Cardiac fibroblast (primary cell): Measurements from ENCODE around the gene JARID2.

Source experiments
- DNase-seq, 2 donors: peaks; one replicate each; pipeline versions ENCODE4 v3.0.0 to v3.0.0-alpha.2; 2010; ENCODE audit warnings: low read depth in 2 of 2
- H3K4me3 ChIP-seq, 2 donors: replicated peaks in 1 of 2; 1 replicate in 1 of 2; 2 replicates in 1 of 2; pipeline ENCODE4 v1.5.1; 2011; ENCODE audit warnings: low read depth in 2 of 2, low read length in 2 of 2, mild to moderate bottlenecking in 2 of 2, moderate library complexity in 1 of 2
- TF ChIP-seq, protein P1 (sequence below): IDR thresholded peaks from one replicate; pipeline ENCODE4 v1.5.1; 2011; ENCODE audit warnings: low read depth, mild to moderate bottlenecking, low read length, inconsistent platforms

The JARID2 gene

DNA sequence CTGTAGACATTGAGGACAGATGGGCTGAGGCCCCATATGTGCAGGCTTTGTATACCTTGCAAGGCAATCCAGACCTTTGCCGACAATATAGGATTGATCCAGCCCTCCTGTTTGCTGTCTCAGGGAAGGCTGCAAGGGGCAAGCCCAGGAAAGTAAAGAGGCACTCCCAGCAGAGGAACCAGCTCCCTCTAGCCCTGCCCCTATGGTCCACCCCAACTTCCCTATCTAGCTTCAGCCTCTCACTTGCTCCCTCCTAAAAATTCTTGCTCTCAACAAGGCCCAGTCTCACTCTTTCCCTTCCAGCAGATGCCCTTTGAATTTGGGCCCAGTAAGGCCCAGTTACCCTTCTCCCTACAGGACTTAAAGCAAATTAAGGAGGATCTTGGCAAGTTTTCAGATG is 92.6 kb downstream of the JARID2 start:
- no peak overlapping the region for H3K4me3 ChIP-seq
- DNase-seq, result no peak
- TF ChIP-seq, protein P1, sequence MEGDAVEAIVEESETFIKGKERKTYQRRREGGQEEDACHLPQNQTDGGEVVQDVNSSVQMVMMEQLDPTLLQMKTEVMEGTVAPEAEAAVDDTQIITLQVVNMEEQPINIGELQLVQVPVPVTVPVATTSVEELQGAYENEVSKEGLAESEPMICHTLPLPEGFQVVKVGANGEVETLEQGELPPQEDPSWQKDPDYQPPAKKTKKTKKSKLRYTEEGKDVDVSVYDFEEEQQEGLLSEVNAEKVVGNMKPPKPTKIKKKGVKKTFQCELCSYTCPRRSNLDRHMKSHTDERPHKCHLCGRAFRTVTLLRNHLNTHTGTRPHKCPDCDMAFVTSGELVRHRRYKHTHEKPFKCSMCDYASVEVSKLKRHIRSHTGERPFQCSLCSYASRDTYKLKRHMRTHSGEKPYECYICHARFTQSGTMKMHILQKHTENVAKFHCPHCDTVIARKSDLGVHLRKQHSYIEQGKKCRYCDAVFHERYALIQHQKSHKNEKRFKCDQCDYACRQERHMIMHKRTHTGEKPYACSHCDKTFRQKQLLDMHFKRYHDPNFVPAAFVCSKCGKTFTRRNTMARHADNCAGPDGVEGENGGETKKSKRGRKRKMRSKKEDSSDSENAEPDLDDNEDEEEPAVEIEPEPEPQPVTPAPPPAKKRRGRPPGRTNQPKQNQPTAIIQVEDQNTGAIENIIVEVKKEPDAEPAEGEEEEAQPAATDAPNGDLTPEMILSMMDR, result no peak

DNA sequence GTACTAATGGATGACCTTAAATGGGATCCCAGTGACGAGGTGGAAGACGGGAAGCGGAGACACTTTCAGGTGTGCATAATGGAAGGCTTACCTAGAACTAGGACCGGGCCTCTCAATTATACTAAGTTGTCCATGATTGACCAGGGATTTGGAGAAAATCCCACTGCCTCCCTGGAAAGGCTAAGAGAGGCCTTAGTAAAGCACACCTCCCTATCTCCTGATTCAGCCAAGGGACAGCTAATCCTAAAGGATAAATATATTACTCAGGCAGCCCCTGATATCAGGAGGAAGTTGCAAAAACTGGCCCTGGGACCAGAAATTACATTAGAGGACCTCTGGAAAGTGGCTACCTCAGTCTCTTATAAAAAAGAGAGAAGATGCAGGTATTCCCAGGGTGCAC is 93.2 kb downstream of the JARID2 start:
- H3K4me3 ChIP-seq, result no peak overlapping the region
- TF ChIP-seq, protein P1, result no peak
- no peak for DNase-seq

DNA sequence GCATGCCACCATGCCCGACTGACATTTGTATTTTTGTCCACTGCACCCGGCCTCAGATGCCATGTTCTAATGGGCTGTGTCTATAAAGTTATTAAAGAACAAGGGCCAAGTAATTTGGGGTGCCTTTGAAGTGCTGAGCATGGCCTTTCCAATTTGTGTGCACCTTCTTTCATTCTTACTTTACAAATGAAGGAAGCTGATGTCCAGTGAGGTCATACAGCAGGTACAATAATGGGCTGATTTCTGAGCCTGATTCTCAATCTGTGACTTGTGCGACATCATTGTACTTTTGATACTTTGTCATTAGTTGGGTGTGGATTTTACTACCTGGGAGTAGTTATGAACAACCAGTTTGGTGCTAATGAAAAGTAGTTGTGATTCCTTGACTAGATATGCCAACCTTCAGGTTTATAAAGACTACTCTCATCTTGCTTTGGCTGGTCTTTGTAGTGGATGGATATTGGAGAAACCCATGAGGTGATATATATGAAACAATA is 94.3 kb downstream of the JARID2 start:
- TF ChIP-seq, protein P1, result no peak
- DNase-seq, result no peak
- no peak overlapping the region for H3K4me3 ChIP-seq

DNA sequence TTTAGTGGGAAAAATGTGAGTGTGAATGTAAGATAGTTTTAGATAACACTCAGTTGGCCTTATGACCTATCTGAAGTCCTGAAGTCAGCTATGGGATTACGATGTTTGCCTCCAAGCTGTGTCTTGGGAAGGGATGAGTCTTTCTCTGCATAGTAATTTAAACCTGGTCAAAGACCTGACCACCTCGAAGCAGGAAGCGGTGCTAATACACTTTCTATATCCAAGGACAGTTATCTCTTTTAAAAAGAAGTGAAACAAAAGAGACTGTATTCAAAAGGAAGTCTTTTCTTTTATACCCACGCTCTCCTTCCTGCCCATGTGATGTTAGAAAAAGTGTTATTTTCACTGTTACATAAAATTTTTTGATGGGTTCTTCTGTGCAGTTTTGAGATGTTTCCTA is 94.9 kb downstream of the JARID2 start:
- H3K4me3 ChIP-seq, result no peak overlapping the region
- DNase-seq, result no peak
- TF ChIP-seq, protein P1, result no peak

DNA sequence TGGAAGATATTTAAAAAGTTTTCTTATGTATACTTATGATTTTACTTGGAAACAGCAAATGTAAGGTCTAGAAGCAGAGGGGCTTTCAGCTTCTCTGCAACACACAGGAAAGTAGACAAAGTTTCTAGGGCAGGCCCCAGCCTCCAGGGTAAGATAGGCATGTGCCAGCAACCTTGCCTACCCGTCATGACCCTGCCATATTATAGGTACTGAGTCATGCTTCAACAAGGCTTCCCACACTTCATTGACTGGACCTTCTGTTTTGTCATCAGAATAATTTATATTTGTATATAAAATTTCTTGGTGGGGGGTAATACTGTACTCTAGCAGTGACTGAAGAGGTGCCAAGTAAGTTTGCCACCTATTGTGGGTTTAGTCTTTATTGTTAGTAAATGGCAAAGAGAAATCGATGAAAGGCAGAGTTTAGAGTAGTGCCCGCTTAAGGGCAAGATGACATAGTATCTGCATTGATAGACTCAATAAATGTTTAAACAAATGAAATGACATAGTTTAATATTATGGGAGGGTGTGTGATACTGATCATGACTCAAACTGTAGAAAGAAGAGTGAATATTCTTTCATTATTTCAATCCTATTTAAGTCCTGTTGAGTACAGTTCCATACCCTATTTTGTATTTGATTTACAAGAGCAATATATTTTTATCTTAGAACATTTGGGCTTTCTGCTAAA is 95.6 kb downstream of the JARID2 start:
- H3K4me3 ChIP-seq, result no peak overlapping the region
- DNase-seq, result no peak
- TF ChIP-seq, protein P1, result no peak

DNA sequence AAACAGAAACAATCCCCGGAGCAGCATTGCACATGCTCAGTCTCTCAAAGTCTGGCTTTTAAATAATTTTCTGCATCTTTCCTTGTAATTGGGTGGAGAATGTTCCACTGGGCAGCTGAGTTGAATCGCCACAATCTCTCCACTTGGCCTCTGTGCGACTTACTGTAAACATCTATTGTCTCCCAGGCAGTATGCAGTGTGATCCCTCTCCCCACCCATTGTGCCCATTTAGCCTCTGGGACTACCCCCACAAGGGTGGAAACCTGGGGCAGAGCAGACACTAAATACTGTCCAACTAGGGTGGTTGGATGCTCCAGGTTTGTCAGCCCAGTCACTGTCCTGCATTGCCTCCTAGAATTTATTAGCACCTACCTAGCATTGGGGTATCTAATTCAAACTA is 96.2 kb downstream of the JARID2 start:
- TF ChIP-seq, protein P1, result no peak
- no peak overlapping the region for H3K4me3 ChIP-seq

More for the DNA sequence above, 96.2 kb downstream of the JARID2 start:
- DNase-seq, result no peak
